ENCODE measurements around the gene MXRA7.

Gene MXRA7

GRCh38 chr17:76737082-76737675, 26.4 kb upstream of the MXRA7 start, which contains the start of gene SRSF2:
Gene SRSF2 (minus strand): TSS chr17:76737331. CDS start chr17:76737160, 171 bp downstream.
- TF ChIP-seq TAF1 (IDR thresholded peaks at IDR 0.05; ENCODE audit: borderline replicate concordance, insufficient read depth, low read length) (peak; percentile 99), SIN3A (IDR thresholded peaks at IDR 0.05; ENCODE audit: borderline replicate concordance, insufficient read depth, low read length) (peak; percentile 98; the same call in 1 of the 2 replicates), FOXP2 (optimal IDR thresholded peaks at IDR 0.05; ENCODE audit: borderline replicate concordance, extremely low read depth, extremely low read length, insufficient read depth) (peak; percentile 71), POLR2AphosphoS5 (IDR thresholded peaks at IDR 0.05; ENCODE audit: low read depth, low read length) (peak; percentile 100), REST (IDR thresholded peaks at IDR 0.05; ENCODE audit: insufficient read depth in 1 of 2, low read depth in 2 of 2, low read length in 2 of 2) (peak; percentile 57 to 76; a peak in 3 of 4 replicates)

GRCh38 chr17:76736349-76737081, 25.8 kb upstream of the MXRA7 start:
- TF ChIP-seq SIN3A (IDR thresholded peaks at IDR 0.05; ENCODE audit: borderline replicate concordance, insufficient read depth, low read length) = peak; percentile 58; the same call in 1 of the 2 replicates
- TF ChIP-seq POLR2AphosphoS5 (IDR thresholded peaks at IDR 0.05; ENCODE audit: low read depth, low read length) = no peak

GRCh38 chr17:76735586-76736348, 25.0 kb upstream of the MXRA7 start:
- TF ChIP-seq SIN3A (IDR thresholded peaks at IDR 0.05; ENCODE audit: borderline replicate concordance, insufficient read depth, low read length) (peak; percentile 18; the same call in 1 of the 2 replicates), TAF1 (IDR thresholded peaks at IDR 0.05; ENCODE audit: borderline replicate concordance, insufficient read depth, low read length) (no peak), POLR2AphosphoS5 (IDR thresholded peaks at IDR 0.05; ENCODE audit: low read depth, low read length) (no peak), FOXP2 (optimal IDR thresholded peaks at IDR 0.05; ENCODE audit: borderline replicate concordance, extremely low read depth, extremely low read length, insufficient read depth) (no peak), REST (IDR thresholded peaks at IDR 0.05; ENCODE audit: insufficient read depth in 1 of 2, low read depth in 2 of 2, low read length in 2 of 2) (no peak)

GRCh38 chr17:76735006-76735405, 24.2 kb upstream of the MXRA7 start:
- TF ChIP-seq FOXP2 (optimal IDR thresholded peaks at IDR 0.05; ENCODE audit: borderline replicate concordance, extremely low read depth, extremely low read length, insufficient read depth) (no peak), POLR2AphosphoS5 (IDR thresholded peaks at IDR 0.05; ENCODE audit: low read depth, low read length) (no peak; the same call in 1 of the 2 replicates), REST (IDR thresholded peaks at IDR 0.05; ENCODE audit: insufficient read depth in 1 of 2, low read depth in 2 of 2, low read length in 2 of 2) (no peak), TAF1 (IDR thresholded peaks at IDR 0.05; ENCODE audit: borderline replicate concordance, insufficient read depth, low read length) (no peak), SIN3A (IDR thresholded peaks at IDR 0.05; ENCODE audit: borderline replicate concordance, insufficient read depth, low read length) (no peak)

- TF ChIP-seq FOXP2 (optimal IDR thresholded peaks at IDR 0.05; ENCODE audit: borderline replicate concordance, extremely low read depth, extremely low read length, insufficient read depth) = no peak
- TF ChIP-seq POLR2AphosphoS5 (IDR thresholded peaks at IDR 0.05; ENCODE audit: low read depth, low read length) = peak; percentile 57
Measured at GRCh38 chr17:76734080-76734840, 23.5 kb upstream of the MXRA7 start.

All from PFSK-1 (cell line).